Inflammatory macrophage (primary cell): Measurements from ENCODE around the gene UBA6.
A peak's percentile ranks its signal among the peaks of the same experiment; 100 is the strongest.
"Not testable (repeated sequence)": the region's sequence is repeated elsewhere in the genome, so short reads cannot be mapped to it uniquely, and the experiment has no call there.

ENCODE experiments used
- DNase-seq, 2 donors: peaks; one replicate each; pipeline ENCODE4 v3.0.0-alpha.2; 2020 to 2022

UBA6 gene

GRCh38 chr4:67660418-67660817 lies 40.5 kb downstream of the UBA6 start:
- DNase-seq = no peak

GRCh38 chr4:67659065-67659464 lies 41.9 kb downstream of the UBA6 start:
- no peak for DNase-seq

DNA sequence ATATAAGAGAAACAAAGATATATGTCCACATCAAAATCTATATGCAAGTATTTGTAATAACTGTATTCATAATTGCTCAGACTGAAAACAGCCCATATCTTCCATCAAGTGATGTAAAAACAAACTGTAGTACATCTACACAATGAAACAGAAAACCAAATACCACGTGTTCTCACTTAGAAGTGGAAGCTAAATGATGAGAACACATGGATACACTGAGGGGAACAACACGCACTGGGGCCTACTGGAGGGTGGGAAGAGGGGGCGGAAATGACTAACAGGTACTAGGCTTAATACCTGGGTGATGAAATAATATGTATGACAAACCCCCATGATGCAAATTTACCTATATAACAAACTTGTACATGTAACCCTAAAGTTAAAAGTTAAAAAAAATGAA lies 42.7 kb downstream of the UBA6 start:
- DNase-seq = no peak

DNA sequence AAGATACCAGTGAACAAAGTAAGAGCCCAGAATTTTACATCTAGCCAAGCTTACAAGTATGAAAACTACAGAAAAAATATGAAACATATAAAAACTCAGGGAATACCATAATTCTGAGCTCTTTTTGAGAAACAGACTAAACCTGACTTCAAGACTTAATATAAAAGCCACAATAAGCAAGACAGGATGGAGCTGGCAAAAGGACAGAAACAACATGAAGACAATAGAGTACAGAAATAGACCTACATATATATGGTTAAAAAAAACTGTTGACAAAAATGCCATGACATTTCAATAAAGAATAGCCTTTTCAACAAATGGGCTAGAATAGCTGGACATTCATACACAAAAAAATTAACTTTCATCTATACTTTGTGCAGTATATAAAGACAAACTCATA lies 49.4 kb downstream of the UBA6 start:
- no peak for DNase-seq

- peak; percentile 51 to 52 for DNase-seq
These were observed 62.8 kb downstream of the UBA6 start for GRCh38 chr4:67638136-67638535.

- DNase-seq = not testable (repeated sequence)
These were observed 64.0 kb downstream of the UBA6 start for GRCh38 chr4:67636978-67637377.

- DNase-seq = no peak
These were observed 65.6 kb downstream of the UBA6 start for GRCh38 chr4:67635331-67635730.

- DNase-seq = no peak
These were observed 66.2 kb downstream of the UBA6 start for GRCh38 chr4:67634741-67635140.

- DNase-seq = peak; percentile 22 to 70
These were observed 68.5 kb downstream of the UBA6 start for GRCh38 chr4:67632492-67632891.

DNA sequence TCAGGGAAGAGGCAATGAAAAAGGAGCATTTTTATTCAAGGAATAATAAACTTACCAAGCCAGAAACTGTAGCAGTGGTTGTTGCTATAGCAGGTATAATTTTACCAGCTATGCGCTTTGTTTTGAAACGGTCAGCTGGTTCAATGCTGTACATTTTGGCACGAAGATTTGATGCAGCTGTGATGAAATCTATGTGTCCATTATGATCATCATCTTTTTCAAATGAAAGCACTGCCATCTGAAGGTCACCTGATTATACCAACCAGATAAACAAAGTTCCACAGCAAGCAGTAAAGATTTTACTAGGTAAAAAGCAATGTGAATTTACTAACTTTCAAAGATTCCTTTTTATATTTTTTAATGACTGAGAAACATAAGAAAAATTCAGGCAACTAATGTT lies 76.0 kb downstream of the UBA6 start:
- DNase-seq = no peak

DNA sequence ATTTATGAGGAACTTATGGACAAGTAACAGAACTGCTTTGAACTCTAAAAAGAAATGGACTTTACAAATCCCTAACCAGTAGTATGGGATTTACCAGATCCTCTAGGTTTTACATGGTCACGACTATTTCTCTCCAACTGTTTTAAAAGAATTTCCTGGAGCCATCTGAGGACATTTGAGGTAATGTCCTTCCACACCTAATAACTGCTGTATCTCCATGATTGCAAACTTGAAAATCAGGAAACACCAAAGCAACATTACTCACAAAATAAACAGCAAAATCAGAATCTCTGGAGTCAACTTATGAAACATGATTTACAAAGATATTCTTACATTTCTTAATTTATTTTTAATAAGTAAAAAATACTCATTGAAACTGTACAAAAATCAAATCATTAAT lies 84.5 kb downstream of the UBA6 start:
- DNase-seq = no peak

- DNase-seq = peak; percentile 33 to 50
These were observed 85.8 kb downstream of the UBA6 start for GRCh38 chr4:67615119-67615518.

- no peak for DNase-seq
These were observed 86.8 kb downstream of the UBA6 start for GRCh38 chr4:67614186-67614585.

DNA sequence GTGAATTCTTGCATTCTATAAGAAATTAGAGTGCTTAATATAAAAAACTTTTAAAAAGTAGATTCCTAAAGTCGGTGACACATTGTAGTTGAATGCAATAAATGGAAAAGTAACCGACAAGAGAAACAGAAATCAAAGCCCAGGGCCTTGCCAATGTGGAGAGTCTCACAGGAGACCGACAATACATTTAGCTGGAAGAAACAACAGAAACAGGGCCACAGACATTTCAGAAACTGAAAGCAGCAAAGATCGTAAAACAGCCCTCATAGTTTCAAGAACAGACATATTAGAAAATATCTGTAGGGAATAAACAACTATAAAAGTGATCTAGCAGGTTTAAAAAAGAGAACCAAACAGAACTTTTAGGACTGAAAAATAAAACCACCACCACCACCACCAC lies 92.9 kb downstream of the UBA6 start:
- no peak for DNase-seq

GRCh38 chr4:67604749-67605148 lies 96.2 kb downstream of the UBA6 start:
- DNase-seq = no peak

- no peak for DNase-seq
These were observed 97.0 kb downstream of the UBA6 start for GRCh38 chr4:67604029-67604381.

DNA sequence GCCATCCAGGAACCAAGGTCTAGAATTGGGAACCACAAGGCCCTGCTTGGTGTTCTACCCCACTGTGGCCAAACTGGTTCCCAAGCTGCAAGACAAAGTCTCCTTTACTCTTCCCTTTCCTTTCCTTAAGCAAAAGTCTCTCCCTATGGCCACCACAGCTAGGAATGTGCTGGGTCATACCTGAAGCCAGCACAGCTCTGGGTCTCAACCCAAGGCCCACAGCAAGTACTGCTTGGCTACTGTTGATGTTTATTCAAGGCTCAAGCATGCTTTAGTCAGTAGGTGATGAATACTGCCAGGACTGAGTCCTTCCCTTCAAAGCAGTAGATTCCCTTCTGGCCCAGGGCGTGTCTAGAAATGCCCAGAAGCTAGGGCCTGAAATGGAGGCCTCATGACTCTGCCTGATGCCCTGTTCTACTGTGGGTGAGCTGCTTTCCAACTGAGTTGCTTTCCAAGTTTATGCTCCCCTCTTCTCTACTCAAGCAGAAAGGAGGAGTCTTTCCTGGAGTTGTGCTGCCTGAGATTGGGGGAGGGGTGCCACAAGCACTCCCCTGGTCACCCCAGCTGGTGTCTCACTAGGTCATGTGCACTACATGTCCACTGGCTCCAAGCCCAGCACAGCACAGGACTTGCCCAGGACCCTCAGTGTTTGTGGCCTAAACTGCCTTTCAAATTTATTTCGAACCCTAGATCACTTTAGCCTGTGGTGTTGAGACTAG lies 97.5 kb downstream of the UBA6 start:
- no peak for DNase-seq

- DNase-seq = peak; percentile 74 to 82
These were observed 107.2 kb downstream of the UBA6 start for GRCh38 chr4:67593741-67594175.

- no peak for DNase-seq
These were observed 113.8 kb downstream of the UBA6 start for GRCh38 chr4:67587156-67587555.

GRCh38 chr4:67584496-67584895 lies 116.5 kb downstream of the UBA6 start:
- no peak for DNase-seq

- DNase-seq = no peak
These were observed 119.0 kb downstream of the UBA6 start for GRCh38 chr4:67581913-67582312.

DNA sequence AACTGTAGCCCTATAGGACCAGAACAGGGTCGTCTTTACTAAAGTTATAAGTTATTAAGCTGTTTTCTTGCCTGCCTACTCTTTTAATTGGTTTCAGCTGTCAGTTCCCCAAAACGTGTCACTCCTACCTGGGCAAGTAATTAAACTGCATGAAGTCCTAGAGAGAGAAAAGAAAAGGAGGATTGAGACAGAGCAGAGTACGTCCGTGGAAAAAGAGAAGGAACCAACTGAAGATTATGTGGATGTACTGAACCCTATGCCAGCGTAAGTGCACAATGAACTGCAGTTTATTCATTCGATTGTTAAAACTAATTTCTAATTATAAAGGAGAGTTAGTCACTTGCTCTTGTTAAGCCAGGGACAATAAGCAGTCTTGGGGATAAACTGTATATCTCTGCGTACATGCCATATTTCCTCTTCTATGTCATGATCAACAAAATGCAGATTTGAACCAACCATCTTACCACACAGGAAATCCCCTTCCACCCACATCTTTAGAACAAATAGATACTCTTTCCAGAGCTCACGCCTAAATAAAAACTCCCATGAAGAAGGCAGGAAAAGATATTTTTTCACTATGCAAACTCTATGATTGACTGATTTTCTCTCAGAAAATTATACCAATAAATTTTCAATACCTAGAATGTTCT lies 119.6 kb downstream of the UBA6 start:
- peak; percentile 35 to 41 for DNase-seq

- DNase-seq = no peak
These were observed 120.4 kb downstream of the UBA6 start for GRCh38 chr4:67580577-67580976.

GRCh38 chr4:67576538-67576937 lies 124.4 kb downstream of the UBA6 start:
- no peak for DNase-seq

DNA sequence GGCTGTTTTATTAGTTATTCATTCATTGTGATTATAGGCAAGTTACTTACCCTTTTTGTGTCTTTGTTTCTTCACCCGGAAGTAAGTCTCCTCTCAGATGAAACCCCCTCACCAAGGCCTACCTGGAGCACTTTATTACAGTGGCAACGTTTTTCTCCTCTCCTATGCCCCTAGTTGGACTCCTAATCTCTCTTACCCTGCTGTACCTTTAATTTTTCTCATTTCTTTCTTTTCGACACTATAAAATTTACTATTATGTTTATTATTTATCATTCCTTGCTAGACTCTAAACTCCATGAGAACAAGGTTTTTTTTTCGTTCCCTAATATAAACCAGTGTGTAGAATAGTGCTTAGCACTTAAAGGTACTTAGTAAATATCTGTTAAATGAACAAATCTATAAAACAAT lies 124.9 kb downstream of the UBA6 start:
- no peak for DNase-seq
